Right lung (tissue), 5 donors: ENCODE results near the gene ZNF772. TPM values are rescaled to one million over a fixed set of nuclear protein-coding genes. Genes with fewer than 3 reads are reported as not detected.

ENCODE experiments used
- DNase-seq, 2 donors: peaks; one replicate each; pipeline ENCODE4 v3.0.0-alpha.2; 2013
- polyA plus RNA-seq, 5 donors: library from polyadenylated mRNA; unstranded; fragments of 120-200 nt; gene quantifications; one replicate each; pipeline versions ENCODE4 v1.2.1 to v1.2.3, GENCODE V29; 2013; ENCODE audit warnings: inconsistent platforms in 1 of 5, low replicate concordance in 1 of 5; ENCODE audit not compliant: insufficient read length in 5 of 5, insufficient read depth in 1 of 5

ZNF772 gene
- polyA plus RNA-seq, 5 donors: 8.4 to 22.1 (median 19.2) TPM

GRCh38 chr19:57436417-57436816 lies 40.9 kb downstream of the ZNF772 start:
- no peak for DNase-seq

GRCh38 chr19:57435062-57435978 lies 42.0 kb downstream of the ZNF772 start, which contains the start of gene ZNF749:
Gene ZNF749, plus strand, starts transcription at chr19:57435325. Its CDS starts 254 bp downstream, at chr19:57435579.
- peak; percentile 95 to 97 for DNase-seq

- DNase-seq: no peak
These were observed 42.8 kb downstream of the ZNF772 start for GRCh38 chr19:57434386-57435061.

GRCh38 chr19:57421037-57421436 lies 56.3 kb downstream of the ZNF772 start:
- DNase-seq: no peak

DNA sequence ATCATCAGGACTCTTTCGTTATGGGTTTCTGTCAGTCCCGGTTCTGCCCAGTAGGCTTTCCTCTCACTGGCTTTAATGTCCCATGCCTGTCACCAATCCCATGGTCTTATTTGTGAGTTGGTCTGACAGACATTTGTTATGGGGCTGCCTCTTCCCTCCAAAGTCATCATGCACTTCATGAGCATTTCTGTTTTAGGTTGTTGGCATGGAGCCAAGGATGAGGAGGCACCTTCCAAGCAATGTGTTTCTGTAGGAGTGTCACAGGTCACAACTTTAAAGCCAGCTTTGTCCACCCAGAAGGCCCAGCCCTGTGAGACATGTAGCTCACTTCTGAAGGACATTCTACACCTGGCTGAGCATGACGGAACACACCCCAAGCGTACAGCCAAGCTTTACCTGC lies 57.9 kb downstream of the ZNF772 start:
- no peak for DNase-seq

Other genes starting within 250 kb of the ZNF772 start
- 1 to 10 TPM in 4 of 5 donors, under 1 TPM in 1; 0.85 to 3.4 (median 1.6) TPM for gene AURKC, start 246.5 kb downstream of the ZNF772 start, polyA plus RNA-seq
- 1 to 10 TPM; 3.8 to 7.6 (median 6.5) TPM for gene ZNF805, start 236.9 kb downstream of the ZNF772 start, polyA plus RNA-seq
- gene ZNF460, start 197.1 kb downstream of the ZNF772 start, polyA plus RNA-seq: 1 to 10 TPM; 1.8 to 5.5 (median 3.8) TPM
- 10 to 100 TPM in 3 of 5 donors, 1 to 10 TPM in 2; 7.2 to 11.6 (median 10.1) TPM for gene ZNF543, start 157.1 kb downstream of the ZNF772 start, polyA plus RNA-seq
- gene ZNF304, start 126.3 kb downstream of the ZNF772 start, polyA plus RNA-seq: 10 to 100 TPM; 12.5 to 21.0 (median 17.1) TPM
- gene TRAPPC2B, start 114.0 kb downstream of the ZNF772 start, polyA plus RNA-seq: 10 to 100 TPM; 12.4 to 17.2 (median 14.5) TPM
- 10 to 100 TPM in 1 of 5 donors, 1 to 10 TPM in 4; 5.2 to 10.1 (median 6.6) TPM for gene ZNF547, start 114.0 kb downstream of the ZNF772 start, polyA plus RNA-seq
- 10 to 100 TPM; 25.4 to 49.6 (median 37.1) TPM for gene ZNF548, start 87.7 kb downstream of the ZNF772 start, polyA plus RNA-seq
- gene ZNF17, start 66.4 kb downstream of the ZNF772 start, polyA plus RNA-seq: 10 to 100 TPM in 4 of 5 donors, 1 to 10 TPM in 1; 9.1 to 17.1 (median 15.8) TPM
- 10 to 100 TPM in 4 of 5 donors, 1 to 10 TPM in 1; 8.7 to 13.1 (median 11.9) TPM for gene ZNF749, start 42.2 kb downstream of the ZNF772 start, polyA plus RNA-seq
- gene VN1R1, start 20.4 kb downstream of the ZNF772 start, polyA plus RNA-seq: 1 to 10 TPM; 2.3 to 5.4 (median 4.5) TPM
- 10 to 100 TPM; 19.5 to 32.5 (median 22.7) TPM for gene ZNF419, start 10.2 kb upstream of the ZNF772 start, polyA plus RNA-seq
- gene ZNF773, start 22.4 kb upstream of the ZNF772 start, polyA plus RNA-seq: 10 to 100 TPM; 12.1 to 17.5 (median 16.5) TPM
- 10 to 100 TPM; 15.0 to 21.2 (median 20.1) TPM for gene ZNF549, start 49.8 kb upstream of the ZNF772 start, polyA plus RNA-seq
- 10 to 100 TPM; 16.2 to 31.2 (median 23.6) TPM for gene ZNF550, start 82.3 kb upstream of the ZNF772 start, polyA plus RNA-seq
- 1 to 10 TPM; 6.6 to 9.3 (median 8.2) TPM for gene ZNF416, start 101.3 kb upstream of the ZNF772 start, polyA plus RNA-seq
- gene ZIK1, start 106.6 kb upstream of the ZNF772 start, polyA plus RNA-seq: 10 to 100 TPM; 11.4 to 23.8 (median 17.6) TPM
- 1 to 10 TPM; 4.8 to 7.7 (median 6.0) TPM for gene ZNF530, start 122.3 kb upstream of the ZNF772 start, polyA plus RNA-seq
- gene ZNF134, start 136.7 kb upstream of the ZNF772 start, polyA plus RNA-seq: 10 to 100 TPM; 21.3 to 28.9 (median 26.7) TPM
- gene ZNF211, start 155.6 kb upstream of the ZNF772 start, polyA plus RNA-seq: 10 to 100 TPM; 31.0 to 45.4 (median 42.8) TPM
- gene ZSCAN4, start 191.4 kb upstream of the ZNF772 start, polyA plus RNA-seq: under 1 TPM; 0.13 to 0.18 (median 0.15) TPM
- gene ZNF551, start 204.4 kb upstream of the ZNF772 start, polyA plus RNA-seq: 10 to 100 TPM; 12.9 to 22.0 (median 18.7) TPM
- gene ZNF154, start 231.6 kb upstream of the ZNF772 start, polyA plus RNA-seq: 10 to 100 TPM; 27.8 to 50.7 (median 41.1) TPM